ENCODE results near the gene XIRP1. TPM values are rescaled to one million over a fixed set of nuclear protein-coding genes. Genes with fewer than 3 reads are reported as not detected.

Gene XIRP1
- total RNA-seq, 2 experiments from 2014 or later: not detected

DNA sequence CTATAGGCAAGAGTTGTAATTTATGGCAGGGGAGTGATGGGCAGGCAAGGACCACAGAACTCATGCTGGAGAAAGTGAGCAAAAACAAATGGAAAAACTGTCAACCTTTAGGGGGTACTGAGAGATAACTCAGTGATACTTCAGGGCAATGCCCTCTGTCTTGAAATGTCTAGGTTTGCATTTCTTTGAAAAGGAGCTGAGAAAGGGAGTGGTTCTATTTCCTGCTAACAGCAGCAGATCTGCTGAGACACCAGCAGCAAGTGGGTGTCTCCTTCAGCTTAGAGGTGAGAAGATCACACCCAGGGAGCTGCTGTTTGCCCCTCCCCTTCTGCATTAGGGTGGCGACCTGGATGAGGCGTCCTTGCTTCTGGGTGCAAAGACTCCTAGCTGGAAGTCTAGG lies 42.3 kb upstream of the XIRP1 start:
- Histone ChIP-seq H3K4me2 (ENCODE audit: low read length) (no peak overlapping the region), H3K4me3 (ENCODE audit: low read depth, low read length, poor library complexity, severe bottlenecking) (no peak overlapping the region)

DNA sequence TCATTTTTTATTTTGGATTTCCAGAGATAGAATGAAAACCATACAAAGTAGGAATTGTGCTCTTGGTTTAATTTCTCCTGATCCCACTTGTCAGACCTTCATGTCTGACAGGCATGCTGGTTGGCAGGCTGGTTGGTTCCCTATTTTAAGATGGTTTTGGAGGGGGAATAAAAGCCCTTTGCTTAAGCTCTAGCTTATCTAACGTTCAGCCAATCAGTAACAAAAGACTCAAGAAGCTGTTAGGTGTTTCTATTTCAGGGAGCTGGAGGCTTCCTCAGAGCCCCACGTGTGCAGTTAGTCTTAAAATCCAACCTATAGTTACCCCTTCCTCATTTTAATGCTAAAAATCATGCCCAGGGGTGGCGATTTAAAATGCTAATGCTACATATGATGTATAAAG lies 40.5 kb upstream of the XIRP1 start:
- H2AFZ ChIP-seq (ENCODE audit: low read length): peak overlapping the region; percentile 65
- intact Hi-C loops (cut with micrococcal nuclease; ENCODE audit: unreplicated experiment): no loop called here
- no peak for TF ChIP-seq EZH2phosphoT487 (IDR thresholded peaks at IDR 0.05; ENCODE audit: borderline replicate concordance, low read depth, low read length)
- TF ChIP-seq, protein P1, sequence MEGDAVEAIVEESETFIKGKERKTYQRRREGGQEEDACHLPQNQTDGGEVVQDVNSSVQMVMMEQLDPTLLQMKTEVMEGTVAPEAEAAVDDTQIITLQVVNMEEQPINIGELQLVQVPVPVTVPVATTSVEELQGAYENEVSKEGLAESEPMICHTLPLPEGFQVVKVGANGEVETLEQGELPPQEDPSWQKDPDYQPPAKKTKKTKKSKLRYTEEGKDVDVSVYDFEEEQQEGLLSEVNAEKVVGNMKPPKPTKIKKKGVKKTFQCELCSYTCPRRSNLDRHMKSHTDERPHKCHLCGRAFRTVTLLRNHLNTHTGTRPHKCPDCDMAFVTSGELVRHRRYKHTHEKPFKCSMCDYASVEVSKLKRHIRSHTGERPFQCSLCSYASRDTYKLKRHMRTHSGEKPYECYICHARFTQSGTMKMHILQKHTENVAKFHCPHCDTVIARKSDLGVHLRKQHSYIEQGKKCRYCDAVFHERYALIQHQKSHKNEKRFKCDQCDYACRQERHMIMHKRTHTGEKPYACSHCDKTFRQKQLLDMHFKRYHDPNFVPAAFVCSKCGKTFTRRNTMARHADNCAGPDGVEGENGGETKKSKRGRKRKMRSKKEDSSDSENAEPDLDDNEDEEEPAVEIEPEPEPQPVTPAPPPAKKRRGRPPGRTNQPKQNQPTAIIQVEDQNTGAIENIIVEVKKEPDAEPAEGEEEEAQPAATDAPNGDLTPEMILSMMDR (conservative IDR thresholded peaks at IDR 0.05; ENCODE audit: low read length): no peak
- H4K20me1 ChIP-seq (ENCODE audit: insufficient read depth, low read length): no peaks in the 10 kb centered on the region
- CTCF ChIA-PET (ENCODE audit: unreplicated experiment): no interaction called here
- H3K9me3 ChIP-seq (ENCODE audit: low read length): no peaks in the 10 kb centered on the region
- H3K9me2 ChIP-seq (ENCODE audit: insufficient read depth, low read length): no peaks in the 10 kb centered on the region
- no peak overlapping the region for H3K4me3 ChIP-seq (ENCODE audit: low read depth, low read length, poor library complexity, severe bottlenecking)
- POLR2A ChIA-PET: interaction anchor here (1.6 to 2.2 kb wide), 3 partner anchors 12 to 18 kb away, joined by 6 to 12 read pairs (median 7); no protein-coding TSS in a partner anchor
- no peaks in the 10 kb centered on the region for H3K79me2 ChIP-seq (ENCODE audit: insufficient read depth, low read depth, low read length)
- peaks cover 22% of the 10 kb centered on the region for H3K4me1 ChIP-seq (ENCODE audit: insufficient read depth, low read length, poor library complexity, severe bottlenecking)
- no peak overlapping the region for H3K27ac ChIP-seq (ENCODE audit: low read depth, low read length, poor library complexity, severe bottlenecking)
- BruUV-seq (replicated peaks): no TSS peak
- peak overlapping the region; percentile 39 for H3K4me2 ChIP-seq (ENCODE audit: low read length)
- no peaks in the 10 kb centered on the region for H3K36me3 ChIP-seq (ENCODE audit: insufficient read depth, low read length)
- DNase-seq (ENCODE audit: low spot score): peak; percentile 55

More for the DNA sequence above, 42.3 kb upstream of the XIRP1 start:
- Histone ChIP-seq H3K9me3 (ENCODE audit: low read length) (no peaks in the 10 kb centered on the region), H3K36me3 (ENCODE audit: insufficient read depth, low read length) (no peaks in the 10 kb centered on the region), H3K79me2 (ENCODE audit: insufficient read depth, low read depth, low read length) (no peaks in the 10 kb centered on the region), H3K4me1 (ENCODE audit: insufficient read depth, low read length, poor library complexity, severe bottlenecking) (peaks cover 22% of the 10 kb centered on the region), H3K9me2 (ENCODE audit: insufficient read depth, low read length) (no peaks in the 10 kb centered on the region), H3K27ac (ENCODE audit: low read depth, low read length, poor library complexity, severe bottlenecking) (no peak overlapping the region), H2AFZ (ENCODE audit: low read length) (no peak overlapping the region), H4K20me1 (ENCODE audit: insufficient read depth, low read length) (no peaks in the 10 kb centered on the region)
- intact Hi-C loops (cut with micrococcal nuclease; ENCODE audit: unreplicated experiment): no loop called here
- POLR2A ChIA-PET: interaction anchor here (0.6 to 1.2 kb wide), 3 partner anchors 13 to 142 kb away, joined by 3 to 5 read pairs (median 4); no protein-coding TSS in a partner anchor
- no peak for DNase-seq (ENCODE audit: low spot score)
- CTCF ChIA-PET (ENCODE audit: unreplicated experiment): interaction anchor here (1.4 kb wide), 1 partner anchor 14 kb away, joined by 3 read pairs; no protein-coding TSS in a partner anchor
- TF ChIP-seq EZH2phosphoT487 (IDR thresholded peaks at IDR 0.05; ENCODE audit: borderline replicate concordance, low read depth, low read length): no peak
- TF ChIP-seq, protein P1 (conservative IDR thresholded peaks at IDR 0.05; ENCODE audit: low read length): no peak
- BruUV-seq (replicated peaks): no TSS peak

DNA sequence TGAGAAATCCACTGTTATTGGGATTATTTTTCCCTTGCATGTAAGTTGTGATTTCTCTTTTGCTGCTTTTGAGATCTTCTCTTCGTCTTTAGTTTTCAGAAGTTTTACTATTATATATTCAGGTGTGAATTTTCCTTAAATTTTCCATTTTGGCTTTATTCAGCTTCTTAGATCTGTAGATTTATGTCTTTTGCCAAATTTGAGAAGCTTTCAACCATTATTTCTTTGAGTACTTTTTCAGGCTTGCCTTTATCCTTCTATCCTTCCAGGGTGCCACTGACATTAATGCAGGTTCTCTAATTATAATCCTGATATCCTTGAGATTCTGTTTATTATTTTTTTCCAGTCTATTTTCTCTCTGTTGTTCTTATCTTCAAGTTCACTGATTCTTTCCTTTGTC lies 38.1 kb upstream of the XIRP1 start:
- BruUV-seq (replicated peaks): no TSS peak
- POLR2A ChIA-PET: interaction anchor here (1.5 to 1.7 kb wide), 3 partner anchors 13 to 15 kb away, joined by 3 to 8 read pairs (median 7); no protein-coding TSS in a partner anchor
- DNase-seq (ENCODE audit: low spot score): no peak
- Histone ChIP-seq H3K4me2 (ENCODE audit: low read length) (no peak overlapping the region), H3K36me3 (ENCODE audit: insufficient read depth, low read length) (no peaks in the 10 kb centered on the region), H3K27ac (ENCODE audit: low read depth, low read length, poor library complexity, severe bottlenecking) (no peak overlapping the region), H3K79me2 (ENCODE audit: insufficient read depth, low read depth, low read length) (no peaks in the 10 kb centered on the region), H3K4me1 (ENCODE audit: insufficient read depth, low read length, poor library complexity, severe bottlenecking) (peaks cover 22% of the 10 kb centered on the region), H3K9me2 (ENCODE audit: insufficient read depth, low read length) (no peaks in the 10 kb centered on the region), H3K4me3 (ENCODE audit: low read depth, low read length, poor library complexity, severe bottlenecking) (no peak overlapping the region), H2AFZ (ENCODE audit: low read length) (no peak overlapping the region), H4K20me1 (ENCODE audit: insufficient read depth, low read length) (no peaks in the 10 kb centered on the region), H3K9me3 (ENCODE audit: low read length) (no peaks in the 10 kb centered on the region)
- no peak for TF ChIP-seq EZH2phosphoT487 (IDR thresholded peaks at IDR 0.05; ENCODE audit: borderline replicate concordance, low read depth, low read length)
- TF ChIP-seq, protein P1 (conservative IDR thresholded peaks at IDR 0.05; ENCODE audit: low read length): no peak
- intact Hi-C loops (cut with micrococcal nuclease; ENCODE audit: unreplicated experiment): no loop called here
- CTCF ChIA-PET (ENCODE audit: unreplicated experiment): no interaction called here
